HUES6 (cell line): ENCODE measurements around the gene IGIP.

ENCODE experiments used
- H3K27ac ChIP-seq: 2 replicates; pipeline ENCODE4 v1.7.0; 2013; ENCODE audit warnings: low read depth, mild to moderate bottlenecking, low read length, inconsistent platforms
- H3K27me3 ChIP-seq: 2 replicates; pipeline ENCODE4 v1.6.1; 2013; ENCODE audit warnings: low read length; ENCODE audit not compliant: control insufficient read depth, insufficient read depth
- H3K36me3 ChIP-seq: 2 replicates; pipeline ENCODE4 v1.6.1; 2013; ENCODE audit warnings: low read length; ENCODE audit not compliant: control insufficient read depth, insufficient read depth
- H3K4me1 ChIP-seq: 2 replicates; pipeline ENCODE4 v1.6.1; 2013; ENCODE audit warnings: low read length; ENCODE audit not compliant: control insufficient read depth, insufficient read depth
- H3K4me3 ChIP-seq: 2 replicates; pipeline ENCODE4 v1.5.1; 2013; ENCODE audit warnings: low read depth, low read length
- H3K9ac ChIP-seq: one replicate; pipeline ENCODE4 v1.6.1; 2013; ENCODE audit warnings: mild to moderate bottlenecking, low read length
- H3K9me3 ChIP-seq: 2 replicates; pipeline ENCODE4 v1.6.1; 2013; ENCODE audit warnings: low read depth, low read length; ENCODE audit not compliant: control insufficient read depth, insufficient read depth

The IGIP gene

GRCh38 chr5:140169410-140169809 is 43.7 kb downstream of the IGIP start:
- no peak overlapping the region for H3K9ac ChIP-seq
- H3K36me3 ChIP-seq = no peaks in the 10 kb centered on the region
- H3K27me3 ChIP-seq = no peaks in the 10 kb centered on the region
- H3K27ac ChIP-seq = no peak overlapping the region
- H3K4me3 ChIP-seq = no peak overlapping the region
- H3K9me3 ChIP-seq = no peaks in the 10 kb centered on the region
- H3K4me1 ChIP-seq = peaks cover 12% of the 10 kb centered on the region; the same call in 1 of the 2 replicates

- no peaks in the 10 kb centered on the region for H3K9me3 ChIP-seq
- no peak overlapping the region for H3K27ac ChIP-seq
- H3K4me3 ChIP-seq = no peak overlapping the region
Observed at GRCh38 chr5:140172483-140172882, 46.7 kb downstream of the IGIP start.

GRCh38 chr5:140174014-140174413 is 48.3 kb downstream of the IGIP start:
- peaks cover 4% of the 10 kb centered on the region; the same call in 1 of the 2 replicates for H3K4me1 ChIP-seq
- no peaks in the 10 kb centered on the region for H3K9me3 ChIP-seq
- H3K27me3 ChIP-seq = no peaks in the 10 kb centered on the region
- no peak overlapping the region for H3K9ac ChIP-seq
- no peak overlapping the region for H3K27ac ChIP-seq
- H3K4me3 ChIP-seq = no peak overlapping the region; the same call in 1 of the 2 replicates
- H3K36me3 ChIP-seq = no peaks in the 10 kb centered on the region

More at GRCh38 chr5:140172483-140172882, 46.7 kb downstream of the IGIP start:
- H3K27me3 ChIP-seq = no peaks in the 10 kb centered on the region
- H3K36me3 ChIP-seq = no peaks in the 10 kb centered on the region
- no peak overlapping the region for H3K9ac ChIP-seq
- peaks cover 4% of the 10 kb centered on the region; the same call in 1 of the 2 replicates for H3K4me1 ChIP-seq

GRCh38 chr5:140174465-140175366 is 49.0 kb downstream of the IGIP start, which contains the start of gene CYSTM1:
TSS of gene CYSTM1 (plus strand) at chr5:140175188. CDS start at chr5:140194466, 19,278 bp downstream.
- peak within 1 kb of the TSS; percentile 88 for H3K9ac ChIP-seq
- H3K27me3 ChIP-seq = no peaks in the 10 kb centered on the region
- H3K27ac ChIP-seq = peak within 1 kb of the TSS; percentile 41; the same call in 1 of the 2 replicates
- peak within 1 kb of the TSS; percentile 82 for H3K4me3 ChIP-seq
- peaks cover 4% of the 10 kb centered on the region; the same call in 1 of the 2 replicates for H3K4me1 ChIP-seq
- no peaks in the 10 kb centered on the region for H3K36me3 ChIP-seq
- no peaks in the 10 kb centered on the region for H3K9me3 ChIP-seq

- peak overlapping the region; percentile 41; the same call in 1 of the 2 replicates for H3K27ac ChIP-seq
Observed at GRCh38 chr5:140175367-140176030, 49.8 kb downstream of the IGIP start.

GRCh38 chr5:140176031-140176387 is 50.3 kb downstream of the IGIP start:
- Histone ChIP-seq H3K9ac (peak overlapping the region; percentile 88), H3K4me3 (peak overlapping the region; percentile 82), H3K36me3 (no peaks in the 10 kb centered on the region), H3K27me3 (no peaks in the 10 kb centered on the region), H3K9me3 (no peaks in the 10 kb centered on the region), H3K27ac (no peak overlapping the region; the same call in 1 of the 2 replicates), H3K4me1 (peaks cover 4% of the 10 kb centered on the region; the same call in 1 of the 2 replicates)

More at GRCh38 chr5:140175367-140176030, 49.8 kb downstream of the IGIP start:
- H3K4me1 ChIP-seq = peaks cover 4% of the 10 kb centered on the region; the same call in 1 of the 2 replicates
- H3K4me3 ChIP-seq = peak overlapping the region; percentile 82
- H3K9me3 ChIP-seq = no peaks in the 10 kb centered on the region
- H3K36me3 ChIP-seq = no peaks in the 10 kb centered on the region
- no peaks in the 10 kb centered on the region for H3K27me3 ChIP-seq
- peak overlapping the region; percentile 88 for H3K9ac ChIP-seq

- Histone ChIP-seq H3K9me3 (no peaks in the 10 kb centered on the region), H3K27ac (no peak overlapping the region), H3K4me3 (no peak overlapping the region), H3K4me1 (peaks cover 13% of the 10 kb centered on the region), H3K9ac (no peak overlapping the region), H3K27me3 (no peaks in the 10 kb centered on the region), H3K36me3 (no peaks in the 10 kb centered on the region)
Observed at GRCh38 chr5:140178086-140178410, 52.3 kb downstream of the IGIP start.

GRCh38 chr5:140178482-140179116 is 52.9 kb downstream of the IGIP start:
- Histone ChIP-seq H3K9me3 (no peaks in the 10 kb centered on the region), H3K9ac (no peak overlapping the region), H3K36me3 (no peaks in the 10 kb centered on the region)

More at GRCh38 chr5:140178482-140179116, 52.9 kb downstream of the IGIP start:
- peaks cover 19% of the 10 kb centered on the region for H3K4me1 ChIP-seq
- no peaks in the 10 kb centered on the region for H3K27me3 ChIP-seq
- no peak overlapping the region for H3K4me3 ChIP-seq
- no peak overlapping the region for H3K27ac ChIP-seq
